Inflammatory macrophage treated with lipopolysaccharide for 1 hour (primary cell): ENCODE results near the gene RNF121.

ENCODE experiments used
- DNase-seq, 2 donors: peaks; one replicate each; pipeline ENCODE4 v3.0.0-alpha.2; 2020 to 2022

The RNF121 gene

DNA sequence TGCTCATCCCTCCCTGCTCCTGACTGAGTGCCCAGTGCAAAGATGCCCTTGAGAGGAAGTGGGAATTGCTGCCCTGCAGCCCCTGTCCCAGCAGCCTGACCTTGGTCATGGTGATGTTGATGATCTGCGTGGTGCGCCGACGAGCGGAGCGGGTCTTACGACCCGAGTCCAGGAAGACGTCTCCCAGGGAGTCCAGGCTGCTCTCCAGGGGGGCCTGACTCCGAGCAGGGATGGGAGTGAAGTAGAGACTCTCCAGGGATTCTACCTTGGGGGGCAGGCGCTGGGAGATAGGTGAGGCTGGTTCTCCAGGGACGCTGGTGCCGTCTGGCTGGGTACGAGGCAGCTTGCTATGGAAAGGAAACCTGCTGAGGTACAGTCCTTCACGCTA is 78.2 kb downstream of the RNF121 start:
- DNase-seq: no peak

DNA sequence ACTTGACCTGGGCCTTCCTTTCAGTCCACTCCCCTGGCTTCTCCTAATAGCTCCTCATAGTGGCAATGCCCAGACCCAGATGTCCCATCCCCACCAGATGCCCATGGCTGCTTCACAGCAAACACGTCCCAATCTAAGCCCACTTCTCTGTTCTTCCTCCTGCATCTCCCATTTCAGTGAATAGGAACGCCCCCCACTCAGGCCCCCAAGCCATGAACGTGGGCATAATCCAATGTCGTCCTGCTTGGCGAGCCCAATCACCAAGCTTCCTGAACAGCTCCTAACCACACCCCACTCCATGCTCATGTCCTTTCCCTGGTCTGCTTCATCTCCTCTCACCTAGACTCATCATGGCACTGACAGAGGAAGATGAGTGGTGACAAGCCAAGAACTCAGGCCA is 78.7 kb downstream of the RNF121 start:
- DNase-seq: no peak

DNA sequence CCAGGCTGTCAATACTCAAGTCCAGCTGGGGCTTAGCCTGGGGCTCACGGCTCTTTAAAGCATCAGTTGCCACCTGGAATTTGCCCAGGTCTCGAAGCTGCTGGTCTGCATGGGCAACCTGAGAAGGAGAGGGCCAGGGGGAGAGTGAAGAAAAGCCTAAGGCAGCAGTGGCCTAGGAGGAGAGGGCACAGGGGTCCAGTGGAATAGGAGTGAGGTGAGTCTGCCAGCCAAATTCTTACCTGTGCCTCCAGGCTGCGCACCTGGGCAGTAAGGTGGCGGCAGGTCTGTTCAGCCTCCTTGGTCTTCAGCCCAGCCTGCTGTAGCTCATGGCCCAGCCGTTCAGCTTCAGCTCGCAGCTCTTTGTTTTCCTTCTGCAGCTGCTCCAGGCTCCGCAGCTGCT is 79.9 kb downstream of the RNF121 start:
- no peak for DNase-seq

DNA sequence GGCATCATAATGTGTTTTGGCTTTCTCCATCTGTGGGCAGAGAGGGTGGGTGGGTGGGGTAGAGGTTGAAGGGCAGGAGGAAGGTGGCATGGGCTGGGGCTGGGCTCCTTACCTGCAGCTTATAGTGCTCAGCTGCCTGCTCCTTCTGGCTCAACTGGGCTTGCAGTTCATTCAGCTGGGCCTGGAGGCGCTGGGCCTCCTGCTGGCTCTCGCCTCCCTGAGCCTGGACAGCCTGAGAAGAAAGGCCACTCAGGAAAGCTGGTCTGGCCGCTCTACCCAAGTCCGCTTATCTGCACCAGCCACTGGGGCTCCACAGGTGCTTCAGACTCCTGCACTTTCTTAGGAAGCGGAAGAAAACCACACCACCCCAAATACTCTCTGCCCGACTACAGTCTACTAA is 80.3 kb downstream of the RNF121 start:
- no peak for DNase-seq

DNA sequence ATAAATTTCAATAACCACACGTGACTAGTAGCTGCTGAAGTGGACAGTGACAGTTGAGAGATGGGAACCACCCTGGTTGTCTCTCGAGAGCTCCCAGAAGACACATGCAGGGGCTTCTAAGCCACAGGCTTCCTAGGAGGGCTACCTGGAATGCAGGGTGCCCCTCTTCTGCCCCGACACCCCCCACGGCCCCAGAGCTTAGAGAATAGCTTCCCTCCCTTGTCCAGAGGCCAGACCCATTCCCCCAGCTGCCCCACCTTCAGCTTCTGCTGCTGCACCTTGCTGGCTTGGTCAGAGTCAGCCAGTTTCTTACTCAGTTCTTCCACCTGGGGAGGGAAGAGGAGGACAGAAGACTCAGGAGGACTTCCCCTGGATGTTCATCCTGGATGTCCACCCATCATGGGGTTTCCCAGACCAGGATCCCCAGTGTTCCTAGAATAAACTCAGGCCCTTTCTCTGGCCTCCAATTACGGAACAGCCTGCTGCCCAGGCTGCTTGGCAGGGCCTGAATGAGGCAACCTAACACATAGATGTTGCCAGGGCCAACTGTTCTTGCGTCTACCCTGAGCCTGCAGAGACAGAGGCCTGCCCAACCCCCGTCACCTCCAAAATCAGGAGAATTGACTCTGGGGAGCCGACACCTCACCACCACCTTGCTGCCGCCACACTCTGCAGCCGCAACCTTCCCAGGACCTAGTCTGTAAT is 81.8 kb downstream of the RNF121 start:
- no peak for DNase-seq

DNA sequence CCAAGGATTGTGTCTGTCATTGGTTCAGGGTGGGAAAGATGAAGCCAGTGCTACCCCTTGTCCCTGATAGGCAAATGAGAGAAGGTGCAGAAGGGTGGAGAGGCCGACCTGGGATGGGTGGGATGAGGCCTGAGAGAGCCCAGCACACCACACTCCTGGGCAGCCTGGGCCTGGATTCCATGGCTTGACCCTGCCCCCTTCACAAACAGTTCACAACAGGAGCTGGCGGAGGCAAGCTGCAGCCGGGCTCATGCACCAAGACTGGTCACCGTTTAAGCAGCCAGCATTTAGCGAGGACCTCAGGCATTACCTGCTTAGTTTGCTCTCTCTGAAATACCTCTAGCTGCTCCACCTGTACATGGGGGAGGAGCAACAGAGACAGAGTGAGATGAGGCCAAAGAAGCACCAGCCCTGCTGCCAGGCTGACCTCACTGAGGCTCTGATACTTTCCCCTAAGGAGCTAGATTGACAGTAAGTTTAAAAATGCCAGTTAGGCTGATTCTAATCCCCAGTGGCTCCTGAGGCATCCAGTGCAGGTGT is 83.3 kb downstream of the RNF121 start:
- no peak for DNase-seq

DNA sequence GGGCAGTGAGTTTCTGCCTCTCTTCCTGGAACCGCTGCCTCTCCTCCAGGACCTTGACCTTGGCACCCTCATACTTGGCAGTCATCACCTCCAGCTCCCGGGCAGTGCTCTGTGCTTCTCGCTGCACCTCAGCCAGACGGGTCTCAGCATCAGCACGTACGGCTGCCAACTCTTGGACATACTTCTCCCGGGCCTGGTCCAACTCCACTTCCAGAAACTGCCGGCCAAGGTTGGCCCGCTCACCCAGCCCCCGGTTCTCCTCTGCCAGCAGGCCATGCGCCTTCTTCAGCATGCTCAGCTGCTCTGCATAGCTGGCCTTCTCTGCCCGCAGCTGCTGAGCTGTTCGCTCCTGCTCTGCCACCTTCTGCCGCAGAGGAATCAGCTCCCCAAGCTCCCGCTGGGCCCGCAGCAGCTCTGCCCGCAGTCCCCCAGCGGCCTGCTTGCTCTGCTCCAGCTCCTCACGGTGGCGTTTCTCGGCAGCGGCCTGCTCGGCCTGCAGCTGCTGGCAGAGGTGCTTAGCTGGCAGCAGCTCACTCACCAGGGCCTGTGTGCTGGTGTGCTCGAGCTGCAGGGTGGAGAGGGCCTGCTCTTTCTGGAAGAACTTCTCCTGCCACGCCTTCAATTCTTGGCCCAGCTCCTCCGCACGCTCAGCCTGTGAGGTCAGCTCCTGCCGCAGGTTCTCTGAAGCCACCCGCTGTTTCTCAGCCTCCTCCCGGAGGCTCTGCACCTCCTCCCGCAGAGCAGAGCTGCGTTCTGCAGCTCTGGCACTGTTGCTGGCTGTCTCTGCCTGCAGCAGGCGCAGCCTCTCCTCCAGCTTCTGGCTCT is 84.3 kb downstream of the RNF121 start:
- no peak for DNase-seq

DNA sequence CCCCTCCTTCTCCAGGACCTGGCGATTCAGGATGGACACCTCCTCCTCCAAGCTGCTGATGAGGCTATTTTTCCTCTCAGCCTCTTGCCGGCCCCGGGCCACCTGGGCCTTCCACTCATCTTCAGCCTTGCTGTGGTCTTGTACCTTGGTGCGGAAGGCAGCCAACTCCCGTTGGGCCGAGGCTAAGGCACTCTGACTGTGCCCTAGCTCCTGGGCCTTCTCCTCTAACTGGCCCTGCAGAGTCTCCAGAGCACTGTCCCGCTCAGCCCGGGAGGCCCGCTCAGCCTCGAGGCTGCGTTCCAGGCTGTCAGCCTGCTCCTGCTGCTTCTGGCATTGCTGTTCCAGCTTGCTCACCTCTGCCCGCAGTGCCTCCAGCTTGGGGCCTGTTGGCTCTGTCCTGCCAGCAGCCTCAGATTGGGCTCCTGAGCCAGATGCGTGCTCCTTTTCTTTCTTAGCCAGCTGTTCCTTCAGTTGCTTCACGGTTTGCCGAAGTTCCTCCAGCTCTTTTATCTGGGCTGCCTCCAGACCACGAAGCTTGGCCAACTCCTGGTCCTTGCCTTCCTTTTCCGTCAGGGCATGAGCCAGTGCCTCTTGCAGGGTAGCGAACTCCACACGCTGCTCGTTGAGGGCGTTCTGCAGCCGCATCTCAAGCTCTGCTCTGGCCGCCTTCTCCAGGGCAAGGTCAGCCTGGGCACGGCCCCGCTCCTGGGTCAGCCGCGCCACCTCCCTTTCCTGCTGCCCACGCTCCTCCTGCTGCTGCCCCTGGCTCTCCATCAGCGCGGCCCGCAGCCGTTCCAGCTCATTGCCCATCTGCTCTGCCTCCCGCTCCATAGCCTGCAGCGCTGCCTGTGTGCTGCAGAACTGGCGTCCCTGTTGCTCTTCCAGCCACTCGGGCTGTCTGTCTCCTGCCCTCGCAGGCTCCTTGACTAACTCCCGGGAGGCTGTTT is 85.2 kb downstream of the RNF121 start:
- DNase-seq: no peak

DNA sequence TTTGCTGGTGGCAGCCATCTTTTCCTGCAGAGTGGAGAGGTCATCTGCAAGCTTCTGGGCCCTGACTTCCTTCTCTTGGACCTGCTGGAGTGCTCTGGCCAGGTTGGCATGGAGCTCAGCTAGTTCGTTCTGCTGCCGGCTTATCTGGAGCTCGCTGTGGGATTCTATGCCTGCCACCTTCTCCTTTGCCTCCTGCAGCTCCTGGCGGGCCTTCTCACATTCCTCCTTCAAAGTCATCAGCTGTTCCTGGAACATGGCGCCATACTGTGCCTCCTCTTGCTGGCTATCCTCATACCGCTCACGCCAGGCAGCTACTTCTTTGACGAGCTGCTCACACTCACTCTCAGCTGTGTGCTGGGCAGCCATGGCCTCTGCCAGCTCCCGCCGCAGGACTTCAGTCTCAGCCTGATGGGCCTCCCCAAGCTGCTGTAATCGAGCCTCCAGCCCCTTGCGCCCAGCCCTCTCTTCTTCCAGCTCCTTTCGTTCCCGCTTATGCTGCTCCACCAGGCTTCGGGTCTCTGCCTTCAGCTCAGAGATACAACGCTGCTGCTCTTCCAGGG is 86.0 kb downstream of the RNF121 start:
- no peak for DNase-seq

DNA sequence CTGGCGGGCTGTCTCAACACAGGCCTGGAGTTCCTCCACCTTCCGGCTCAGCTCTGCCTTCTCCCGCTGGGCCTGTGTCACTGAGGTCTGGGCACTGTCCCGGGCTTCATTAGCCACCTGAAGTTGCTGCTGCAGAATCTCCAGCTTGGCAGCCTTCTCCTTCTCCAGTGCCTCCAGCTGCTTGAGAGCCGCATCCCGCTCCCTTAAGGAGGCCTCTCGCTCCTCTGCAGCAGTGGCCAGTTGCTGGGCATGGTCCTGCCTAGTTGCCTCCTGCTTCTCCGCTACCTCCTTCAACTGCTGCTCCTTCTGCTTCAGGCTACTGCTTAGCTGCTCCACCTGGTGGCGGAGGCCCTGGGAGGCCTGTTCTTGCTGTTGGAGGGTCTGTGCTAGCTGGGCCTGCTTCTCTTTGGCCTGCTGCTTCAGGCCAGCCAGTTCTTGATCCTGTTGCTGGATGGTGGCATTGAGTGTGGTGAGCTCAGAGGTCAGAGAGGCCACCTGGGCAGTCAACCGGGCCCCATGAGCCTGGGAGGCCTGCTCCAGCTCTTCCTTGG is 86.7 kb downstream of the RNF121 start:
- DNase-seq: no peak

DNA sequence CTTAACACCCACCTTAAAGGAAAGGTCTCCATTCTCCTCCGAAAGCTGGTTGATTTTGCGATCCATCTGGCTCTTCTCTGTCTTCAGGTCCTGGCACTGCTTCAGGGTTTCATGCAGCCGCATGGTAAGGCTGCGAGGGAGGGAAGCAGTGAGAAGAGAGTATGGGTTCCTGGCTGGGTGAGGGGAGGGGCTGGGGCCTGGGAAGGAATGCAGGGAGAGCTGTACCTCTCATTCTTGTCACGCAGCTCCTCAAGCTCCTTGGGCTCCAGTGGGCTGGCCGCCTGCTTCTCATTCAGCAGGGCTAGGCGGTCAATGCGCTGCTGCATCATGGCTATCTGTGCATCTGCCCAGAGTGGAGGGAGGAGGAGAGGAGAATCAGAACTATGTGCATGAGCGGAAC is 89.3 kb downstream of the RNF121 start:
- no peak for DNase-seq

DNA sequence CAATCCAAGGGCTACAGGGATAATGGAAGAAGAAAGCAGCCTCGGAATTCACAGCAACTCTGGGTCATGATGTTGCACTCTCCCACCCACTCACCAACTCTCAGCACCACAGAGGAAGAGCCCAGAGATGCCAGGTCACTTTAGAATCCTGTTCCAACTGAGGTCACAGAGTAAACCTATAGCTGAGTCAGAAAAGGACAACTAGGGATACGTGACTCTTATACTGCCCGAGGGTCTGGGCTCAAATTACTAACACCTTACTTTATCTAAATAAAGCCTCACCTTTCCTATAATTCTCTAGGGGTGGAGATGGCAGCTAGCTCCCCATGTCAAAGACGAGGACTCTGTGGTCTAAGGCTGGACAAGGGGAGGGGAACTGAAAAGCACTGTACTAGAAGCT is 94.5 kb downstream of the RNF121 start:
- no peak for DNase-seq

DNA sequence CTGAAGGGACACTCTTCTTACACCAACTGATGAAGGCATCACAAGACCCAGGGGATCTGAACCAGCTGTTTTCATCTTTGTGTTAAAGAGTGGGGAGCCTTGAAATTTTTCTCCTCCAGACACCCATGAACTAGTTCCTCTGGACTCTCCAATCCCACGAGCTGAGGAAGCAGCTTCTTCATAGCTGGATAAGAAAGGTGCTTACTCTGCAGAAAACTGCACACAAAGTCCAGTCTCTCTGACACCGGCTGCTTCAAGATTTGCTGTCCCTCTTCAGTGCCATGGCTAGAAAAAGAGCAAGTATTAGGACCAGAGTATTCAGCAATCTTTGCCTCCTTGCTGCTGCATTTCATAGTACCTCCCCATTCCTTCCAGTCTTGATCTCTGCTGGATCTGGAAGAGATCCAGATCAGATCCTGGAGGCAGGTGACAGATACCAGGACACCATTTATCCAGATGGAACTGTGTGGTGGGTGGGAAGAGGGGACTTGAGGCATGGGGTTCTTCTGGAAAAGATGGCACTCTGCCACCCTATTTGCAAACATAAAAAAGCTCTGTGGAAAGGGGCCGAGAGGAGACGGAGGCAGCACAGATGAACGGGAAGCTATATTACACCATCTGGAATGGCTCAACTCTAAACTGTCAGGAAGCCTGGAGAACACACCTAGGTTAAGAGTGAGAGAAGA is 95.4 kb downstream of the RNF121 start:
- DNase-seq: no peak

DNA sequence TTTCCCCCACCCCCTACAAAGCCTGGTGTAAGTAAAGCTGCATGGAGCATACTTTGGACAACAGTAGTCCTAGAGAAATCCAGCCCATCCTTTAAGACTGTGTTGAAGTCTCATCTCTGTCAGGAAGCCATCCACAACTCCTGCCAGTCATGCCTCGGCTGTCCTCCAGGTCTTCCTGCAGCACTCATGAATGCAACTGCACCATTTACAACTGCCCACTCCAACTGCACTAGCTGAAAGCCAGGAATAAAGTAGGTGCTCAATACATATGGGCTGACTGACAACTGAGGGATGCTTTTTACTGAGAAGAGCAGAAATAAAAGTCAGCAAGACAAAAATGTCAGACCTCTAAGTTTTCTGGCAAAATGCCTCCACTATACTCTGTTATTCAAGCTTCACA is 97.2 kb downstream of the RNF121 start:
- no peak for DNase-seq

DNA sequence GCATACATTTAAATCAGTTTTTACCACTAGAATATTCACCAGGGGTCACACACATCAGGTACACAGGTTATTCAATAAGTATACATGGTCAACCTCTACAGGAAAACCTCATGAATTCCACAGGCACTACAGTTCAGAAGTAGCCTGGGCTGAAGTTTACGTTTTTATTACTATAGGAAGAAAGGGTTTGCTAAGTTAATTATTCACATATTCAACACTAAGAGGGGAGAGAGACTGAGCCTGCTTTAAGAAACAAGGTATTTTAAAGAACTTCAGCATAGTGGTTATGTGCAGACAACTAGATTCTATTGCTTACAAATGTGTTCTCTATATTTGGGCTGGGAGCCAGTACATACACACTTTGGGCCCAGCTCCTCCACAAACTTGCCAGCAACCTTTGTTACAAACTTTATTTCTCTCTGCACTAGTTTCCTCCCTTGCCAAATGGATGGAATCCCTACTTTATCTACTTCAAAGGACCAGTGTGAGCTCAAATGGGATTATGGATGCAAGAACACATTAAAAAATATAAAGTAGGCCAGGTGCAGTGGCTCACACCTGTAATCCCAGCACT is 101.7 kb downstream of the RNF121 start:
- no peak for DNase-seq

DNA sequence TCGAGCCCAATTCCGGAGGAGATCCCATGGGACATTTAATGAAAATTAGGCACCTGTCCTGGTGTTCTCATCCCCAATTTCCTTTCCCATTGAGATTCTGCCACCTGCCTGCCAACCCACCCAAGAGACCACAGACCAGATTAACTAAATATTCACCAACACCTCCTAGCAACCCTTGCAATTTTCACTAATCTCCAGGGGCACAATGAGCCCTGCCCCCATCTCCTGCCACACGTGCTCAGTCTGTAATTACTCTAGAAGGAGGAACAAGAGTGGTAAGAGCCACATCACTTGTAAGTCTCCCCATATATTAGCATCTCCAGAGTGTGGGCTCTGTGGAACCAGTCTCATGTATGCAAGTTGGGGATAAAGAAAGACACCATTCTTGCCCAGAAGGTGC is 107.8 kb downstream of the RNF121 start:
- no peak for DNase-seq

DNA sequence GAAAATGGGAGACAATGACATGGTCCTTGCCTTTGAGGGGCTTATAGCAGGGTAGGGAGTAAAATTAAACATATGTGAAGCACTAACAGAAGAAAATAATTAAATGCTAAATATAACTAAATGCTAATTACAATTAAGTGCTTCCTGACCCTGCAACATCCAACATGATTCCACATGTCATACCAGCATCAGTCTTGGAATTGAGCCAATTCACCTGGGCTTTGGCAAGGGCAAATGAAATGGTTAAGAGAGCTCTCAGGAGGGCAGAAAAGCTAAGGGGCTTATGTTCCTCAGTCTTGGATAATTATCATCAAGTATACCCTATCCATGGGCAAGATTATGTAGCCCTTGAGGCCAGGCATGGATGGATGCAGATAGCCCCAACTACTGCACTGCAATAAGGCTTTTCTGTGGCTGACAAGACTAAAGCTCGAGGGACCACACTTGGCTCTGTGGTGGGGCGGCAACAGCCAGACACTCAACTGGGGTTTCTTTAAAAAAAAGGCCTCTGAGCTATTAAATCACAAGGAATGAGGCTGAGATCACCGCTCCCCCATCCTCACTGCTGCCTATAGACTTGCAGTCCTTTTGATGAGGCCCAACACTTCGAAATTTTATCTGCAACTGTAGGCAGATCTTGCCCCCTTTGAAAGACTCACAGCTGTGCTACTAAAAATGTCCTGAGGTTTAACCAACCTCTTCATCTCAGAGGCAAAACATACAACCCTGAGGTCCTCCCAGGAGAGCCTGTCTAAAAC is 108.9 kb downstream of the RNF121 start:
- no peak for DNase-seq

DNA sequence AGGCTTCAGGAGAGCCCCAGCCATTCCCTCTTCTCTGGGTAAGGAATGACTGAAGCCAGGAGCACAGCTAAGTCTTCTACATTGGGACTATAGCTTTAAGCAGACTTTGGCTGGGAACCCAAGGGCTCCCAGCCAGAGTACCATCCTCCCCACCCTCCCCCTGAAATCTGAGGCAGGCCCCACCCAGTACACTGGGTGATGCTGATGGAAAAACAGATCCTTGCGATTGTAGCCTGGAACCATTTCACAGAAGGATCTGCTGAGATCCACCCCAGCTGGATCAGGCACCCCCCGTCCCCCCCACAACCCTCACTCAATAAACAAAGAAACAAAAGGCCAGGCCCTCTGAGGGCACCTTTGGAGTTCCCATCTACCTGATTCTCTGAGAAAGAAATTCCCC is 109.6 kb downstream of the RNF121 start:
- DNase-seq: no peak

DNA sequence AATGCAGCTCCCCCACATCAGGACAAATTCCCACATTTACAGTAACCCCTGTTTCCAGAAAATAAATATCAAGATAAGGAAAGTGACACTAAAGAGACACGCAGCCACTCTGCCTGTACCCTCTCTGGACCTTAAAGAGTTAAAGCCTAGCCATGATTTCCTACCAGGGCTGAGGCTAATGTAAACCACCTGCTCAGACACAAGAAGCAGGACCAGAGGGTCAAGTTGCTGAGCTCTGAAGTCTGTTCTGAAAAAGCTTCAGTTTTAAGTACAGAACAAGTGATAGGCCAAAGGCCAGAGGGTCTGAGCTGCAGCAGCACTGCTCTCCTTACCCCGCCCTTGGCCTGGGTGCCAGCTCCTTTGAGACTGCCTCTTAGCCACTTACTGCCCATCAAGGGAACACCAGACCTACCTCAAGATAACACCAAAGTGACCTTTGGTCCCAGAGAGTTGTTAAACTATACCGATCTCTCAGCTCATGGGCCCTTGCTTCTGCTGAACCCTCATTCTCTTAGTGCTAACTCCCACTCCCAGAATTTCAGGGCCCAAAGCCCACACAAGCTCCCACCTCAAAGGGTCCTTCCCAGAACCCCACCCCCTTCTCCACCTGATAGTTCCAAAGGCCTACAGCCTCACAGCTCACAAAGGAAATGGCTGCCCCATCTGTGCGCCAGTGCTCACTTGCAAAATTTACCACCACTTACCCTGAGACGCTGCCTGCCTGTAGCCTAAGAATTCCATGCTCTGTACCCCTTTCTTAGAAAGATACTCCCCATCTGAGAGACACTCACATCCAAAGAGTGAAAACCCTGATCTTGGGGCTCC is 110.4 kb downstream of the RNF121 start:
- DNase-seq: no peak
